HEK293 (cell line): Measurements from ENCODE around the gene NKX2-8.

ENCODE experiments used
- CTCF ChIA-PET: fragments of 350-600 bp; formaldehyde crosslinking; extraction: SDS; loops from one replicate; lab custom pipeline; 2021; ENCODE audit warnings: antibody characterized with exemption; lab: Yijun Ruan, JAX
- POLR2A ChIA-PET: fragments of 300-600 bp; formaldehyde crosslinking; extraction: SDS; loops from one replicate; lab custom pipeline; 2020; ENCODE audit warnings: antibody characterized with exemption, inconsistent platforms; lab: Yijun Ruan, JAX
- H3K27ac ChIP-seq: fragments of 200-500 bp; sonication (Bioruptor generic); 2 replicates; pipeline ENCODE4 v1.5.1; 2014; ENCODE audit warnings: low read depth, low read length, control low read depth, inconsistent platforms; ENCODE audit errors: extremely low read depth
- H3K36me3 ChIP-seq, 2 experiments: fragments of 200-500 bp in 1 of 2; sonication (Bioruptor generic) in 1 of 2; 1 replicate in 1 of 2; 2 replicates in 1 of 2; pipeline ENCODE4 v1.5.1; 2014 to 2017; ENCODE audit warnings: inconsistent platforms in 2 of 2, low read length in 2 of 2; ENCODE audit not compliant: control insufficient read depth in 2 of 2, insufficient read depth in 1 of 2
- H3K4me1 ChIP-seq: fragments of 200-500 bp; sonication (Bioruptor generic); 2 replicates; pipeline ENCODE4 v1.5.1; 2014; ENCODE audit warnings: mild to moderate bottlenecking, low read length, inconsistent platforms; ENCODE audit not compliant: control insufficient read depth, insufficient read depth
- H3K4me3 ChIP-seq: 2 replicates; pipeline ENCODE4 v1.5.1; 2011; ENCODE audit warnings: low read depth, mild to moderate bottlenecking, control low read depth, low read length, moderate library complexity
- H3K9me3 ChIP-seq: fragments of 200-500 bp; sonication (Bioruptor generic); 2 replicates; pipeline ENCODE4 v1.5.1; 2014; ENCODE audit warnings: low read depth, low read length, inconsistent platforms; ENCODE audit not compliant: control insufficient read depth, insufficient read depth
- EGR2 ChIP-seq: fragments of 450-650 bp; formaldehyde crosslinking; IDR thresholded peaks from 2 replicates; pipeline ENCODE4 v1.5.1; 2016; ENCODE audit warnings: low read depth, missing biosample characterization, missing genetic modification characterization
- HOXD13 ChIP-seq: sonication (generic); formaldehyde crosslinking; IDR thresholded peaks from 2 replicates; pipeline ENCODE4 v1.8.0; 2022; ENCODE audit warnings: missing genetic modification reagents, borderline replicate concordance
- KLF1 ChIP-seq: fragments of 450-650 bp; formaldehyde crosslinking; IDR thresholded peaks from 2 replicates; pipeline ENCODE4 v1.5.1; 2016; ENCODE audit warnings: missing biosample characterization, missing genetic modification characterization
- KLF16 ChIP-seq: fragments of 450-650 bp; formaldehyde crosslinking; IDR thresholded peaks from 2 replicates; pipeline ENCODE4 v1.5.1; 2017; ENCODE audit warnings: missing biosample characterization, missing genetic modification characterization
- KLF8 ChIP-seq: fragments of 450-650 bp; formaldehyde crosslinking; IDR thresholded peaks from 2 replicates; pipeline ENCODE4 v1.5.1; 2016; ENCODE audit warnings: missing biosample characterization, missing genetic modification characterization
- KLF9 ChIP-seq: fragments of 450-650 bp; formaldehyde crosslinking; IDR thresholded peaks from 2 replicates; pipeline ENCODE4 v1.5.1; 2016; ENCODE audit warnings: missing biosample characterization, missing genetic modification characterization, low read depth
- MYNN ChIP-seq: fragments of 450-650 bp; formaldehyde crosslinking; IDR thresholded peaks from 2 replicates; pipeline ENCODE4 v1.5.1; 2016; ENCODE audit warnings: missing biosample characterization, missing genetic modification characterization, borderline replicate concordance
- SP7 ChIP-seq: fragments of 450-650 bp; formaldehyde crosslinking; IDR thresholded peaks from 2 replicates; pipeline ENCODE4 v1.5.1; 2016; ENCODE audit warnings: missing biosample characterization, missing genetic modification characterization
- TRIM28 ChIP-seq: IDR thresholded peaks from 2 replicates; pipeline ENCODE4 v1.6.1; 2011; ENCODE audit warnings: low read length, control low read depth, borderline replicate concordance
- YY1 ChIP-seq: fragments of 450-650 bp; formaldehyde crosslinking; IDR thresholded peaks from 2 replicates; pipeline ENCODE4 v1.5.1; 2018; ENCODE audit warnings: missing biosample characterization, missing genetic modification characterization
- ZBTB17 ChIP-seq: fragments of 450-650 bp; formaldehyde crosslinking; IDR thresholded peaks from 2 replicates; pipeline ENCODE4 v1.5.1; 2016; ENCODE audit warnings: missing biosample characterization, missing genetic modification characterization
- ZBTB20 ChIP-seq: fragments of 450-650 bp; formaldehyde crosslinking; IDR thresholded peaks from 2 replicates; pipeline ENCODE4 v1.5.1; 2016; ENCODE audit warnings: missing biosample characterization, missing genetic modification characterization
- ZBTB8A ChIP-seq: fragments of 450-650 bp; formaldehyde crosslinking; IDR thresholded peaks from 2 replicates; pipeline ENCODE4 v1.5.1; 2016; ENCODE audit warnings: missing biosample characterization, missing genetic modification characterization
- ZEB2 ChIP-seq: fragments of 450-650 bp; formaldehyde crosslinking; IDR thresholded peaks from 2 replicates; pipeline ENCODE4 v1.5.1; 2016; ENCODE audit warnings: missing biosample characterization, missing genetic modification characterization
- ZFHX2 ChIP-seq: fragments of 450-650 bp; formaldehyde crosslinking; conservative IDR thresholded peaks from 2 replicates; pipeline ENCODE4 v1.5.1; 2016; ENCODE audit warnings: missing biosample characterization, missing genetic modification characterization
- ZFP41 ChIP-seq: fragments of 450-650 bp; formaldehyde crosslinking; IDR thresholded peaks from 2 replicates; pipeline ENCODE4 v1.5.1; 2016; ENCODE audit warnings: missing biosample characterization, missing genetic modification characterization, borderline replicate concordance
- ZNF223 ChIP-seq: fragments of 450-650 bp; formaldehyde crosslinking; IDR thresholded peaks from 2 replicates; pipeline ENCODE4 v1.5.1; 2016; ENCODE audit warnings: missing biosample characterization, missing genetic modification characterization
- ZNF239 ChIP-seq: fragments of 450-650 bp; formaldehyde crosslinking; IDR thresholded peaks from 2 replicates; pipeline ENCODE4 v1.5.1; 2016; ENCODE audit warnings: missing biosample characterization, missing genetic modification characterization
- ZNF335 ChIP-seq: fragments of 450-650 bp; formaldehyde crosslinking; conservative IDR thresholded peaks from 2 replicates; pipeline ENCODE4 v1.5.1; 2016; ENCODE audit warnings: missing biosample characterization, missing genetic modification characterization
- ZNF433 ChIP-seq: fragments of 450-650 bp; formaldehyde crosslinking; IDR thresholded peaks from 2 replicates; pipeline ENCODE4 v1.5.1; 2016; ENCODE audit warnings: missing biosample characterization, missing genetic modification characterization, low read depth
- ZNF473 ChIP-seq: fragments of 450-650 bp; formaldehyde crosslinking; IDR thresholded peaks from 2 replicates; pipeline ENCODE4 v1.5.1; 2017; ENCODE audit warnings: missing biosample characterization, missing genetic modification characterization
- ZNF600 ChIP-seq: fragments of 450-650 bp; formaldehyde crosslinking; IDR thresholded peaks from 2 replicates; pipeline ENCODE4 v1.5.1; 2016; ENCODE audit warnings: missing biosample characterization, missing genetic modification characterization
- ZNF610 ChIP-seq: fragments of 450-650 bp; formaldehyde crosslinking; IDR thresholded peaks from 2 replicates; pipeline ENCODE4 v1.5.1; 2016; ENCODE audit warnings: missing biosample characterization, missing genetic modification characterization, borderline replicate concordance
- ZNF654 ChIP-seq: fragments of 450-650 bp; formaldehyde crosslinking; IDR thresholded peaks from 2 replicates; pipeline ENCODE4 v1.5.1; 2016; ENCODE audit warnings: low read depth, missing biosample characterization, missing genetic modification characterization
- ZNF76 ChIP-seq: fragments of 450-650 bp; formaldehyde crosslinking; IDR thresholded peaks from 2 replicates; pipeline ENCODE4; 2016; ENCODE audit warnings: low read depth, missing biosample characterization, missing genetic modification characterization, borderline replicate concordance
- ZXDB ChIP-seq: fragments of 450-650 bp; formaldehyde crosslinking; IDR thresholded peaks from 2 replicates; pipeline ENCODE4 v1.5.1; 2016; ENCODE audit warnings: missing biosample characterization, missing genetic modification characterization
- TF ChIP-seq, protein P1 (sequence below): fragments of 450-650 bp; formaldehyde crosslinking; IDR thresholded peaks from 2 replicates; pipeline ENCODE4 v1.5.1; 2016; ENCODE audit warnings: missing biosample characterization, missing genetic modification characterization
- TF ChIP-seq, protein P2 (sequence below): sonication (generic); formaldehyde crosslinking; IDR thresholded peaks from 2 replicates; pipeline ENCODE4 v1.8.1; 2022; ENCODE audit warnings: mild to moderate bottlenecking, moderate library complexity, missing genetic modification reagents
- TF ChIP-seq, protein P3 (sequence below): fragments of 450-650 bp; formaldehyde crosslinking; optimal IDR thresholded peaks from 2 replicates; pipeline ENCODE3; 2016; ENCODE audit warnings: missing biosample characterization, mild to moderate bottlenecking, missing genetic modification characterization
- TF ChIP-seq, protein P4 (sequence below): fragments of 450-650 bp; formaldehyde crosslinking; IDR thresholded peaks from 2 replicates; pipeline ENCODE4 v1.5.1; 2016; ENCODE audit warnings: missing biosample characterization, missing genetic modification characterization
- TF ChIP-seq, protein P5 (sequence below): fragments of 450-650 bp; formaldehyde crosslinking; IDR thresholded peaks from 2 replicates; pipeline ENCODE4 v1.5.1; 2016; ENCODE audit warnings: missing biosample characterization, missing genetic modification characterization

The NKX2-8 gene

DNA sequence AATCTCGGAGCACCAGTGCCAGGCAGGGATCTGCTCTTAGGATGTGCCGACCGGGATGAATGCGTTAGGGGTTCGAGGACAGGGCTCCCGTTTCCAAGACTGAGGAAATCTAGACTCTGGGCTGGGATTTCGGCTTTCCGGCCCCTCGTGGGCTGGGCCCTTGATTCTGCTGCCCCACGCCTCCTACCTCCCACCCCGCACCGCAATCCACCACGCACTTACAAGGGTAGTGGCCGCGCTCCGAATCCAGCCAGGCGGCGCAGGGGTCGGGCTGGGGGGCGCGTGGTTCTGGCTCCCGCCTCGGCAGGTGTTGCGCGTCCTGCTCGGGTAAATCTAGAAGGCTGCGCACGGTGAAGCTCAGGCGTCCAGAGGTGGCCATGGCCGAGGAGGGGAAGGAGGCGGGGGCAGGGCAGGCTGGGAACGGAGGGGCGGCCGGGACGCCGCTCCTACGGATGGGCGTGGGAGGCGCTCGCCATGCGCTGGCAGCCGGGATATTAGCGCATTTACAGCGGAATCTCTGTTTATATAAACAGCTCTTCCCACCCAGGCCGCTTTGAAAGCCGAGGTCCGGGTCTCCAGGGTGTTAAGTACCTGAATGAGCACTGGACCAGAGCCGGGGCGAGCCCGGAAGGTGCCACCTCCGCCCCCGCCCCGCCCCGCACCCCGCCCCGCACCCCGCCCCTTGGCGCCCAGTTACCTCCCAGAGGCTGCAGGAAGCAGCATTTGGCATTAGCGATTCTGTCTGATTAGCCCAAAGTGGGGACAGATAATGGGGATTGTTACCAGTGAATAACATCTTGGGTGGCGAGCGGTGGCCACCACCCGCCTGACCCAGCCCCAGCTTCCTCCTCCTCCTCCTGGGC lies at the start of gene NKX2-8:
TSS of gene NKX2-8 (minus strand) at position 604 of the 863 bp plus-strand sequence. CDS start at position 379, 225 bp downstream.
- ChIA-PET CTCF (interaction anchor here (0.6 to 0.8 kb wide), 3 partner anchors 27 to 360 kb away, joined by 3 read pairs; no protein-coding TSS in a partner anchor), POLR2A (no interaction called here)
- no peaks in the 10 kb centered on the region for H3K36me3 ChIP-seq
- no peaks in the 10 kb centered on the region for H3K9me3 ChIP-seq
- peak within 1 kb of the TSS; percentile 81 for H3K4me3 ChIP-seq
- H3K4me1 ChIP-seq, result no peaks in the 10 kb centered on the region
- H3K27ac ChIP-seq, result peak within 1 kb of the TSS; percentile 54; the same call in 1 of the 2 replicates
- TF ChIP-seq ZFP41 (tag by site-specific recombination) (no peak), MYNN (tag by site-specific recombination) (no peak), ZBTB8A (tag by site-specific recombination) (peak; percentile 71), ZNF335 (peak; percentile 66), ZNF223 (tag by site-specific recombination) (no peak), ZNF433 (no peak), ZNF473 (no peak), KLF8 (peak; percentile 74), EGR2 (peak; percentile 73), KLF1 (peak; percentile 84), ZBTB17 (tag by site-specific recombination) (peak; percentile 68; the same call in 1 of the 2 replicates), KLF9 (tag by site-specific recombination) (peak; percentile 71), ZNF239 (tag by site-specific recombination) (no peak), KLF16 (tag by site-specific recombination) (peak; percentile 80), ZNF654 (no peak), SP7 (tag by site-specific recombination) (0 out of 2 replicates have a peak, but pooled peaks have one; percentile 15), ZNF76 (tag by site-specific recombination) (peak; percentile 88), ZNF600 (tag by site-specific recombination) (peak; percentile 64; the same call in 1 of the 2 replicates), TRIM28 (no peak), HOXD13 (no peak), ZXDB (tag by site-specific recombination) (0 out of 2 replicates have a peak, but pooled peaks have one; percentile 28), ZBTB20 (tag by site-specific recombination) (no peak), ZFHX2 (peak; percentile 89), ZEB2 (tag by site-specific recombination) (0 out of 2 replicates have a peak, but pooled peaks have one; percentile 38), YY1 (tag by site-specific recombination) (0 out of 2 replicates have a peak, but pooled peaks have one; percentile 17), ZNF610 (tag by site-specific recombination) (0 out of 2 replicates have a peak, but pooled peaks have one; percentile 46)
- TF ChIP-seq, protein P1, sequence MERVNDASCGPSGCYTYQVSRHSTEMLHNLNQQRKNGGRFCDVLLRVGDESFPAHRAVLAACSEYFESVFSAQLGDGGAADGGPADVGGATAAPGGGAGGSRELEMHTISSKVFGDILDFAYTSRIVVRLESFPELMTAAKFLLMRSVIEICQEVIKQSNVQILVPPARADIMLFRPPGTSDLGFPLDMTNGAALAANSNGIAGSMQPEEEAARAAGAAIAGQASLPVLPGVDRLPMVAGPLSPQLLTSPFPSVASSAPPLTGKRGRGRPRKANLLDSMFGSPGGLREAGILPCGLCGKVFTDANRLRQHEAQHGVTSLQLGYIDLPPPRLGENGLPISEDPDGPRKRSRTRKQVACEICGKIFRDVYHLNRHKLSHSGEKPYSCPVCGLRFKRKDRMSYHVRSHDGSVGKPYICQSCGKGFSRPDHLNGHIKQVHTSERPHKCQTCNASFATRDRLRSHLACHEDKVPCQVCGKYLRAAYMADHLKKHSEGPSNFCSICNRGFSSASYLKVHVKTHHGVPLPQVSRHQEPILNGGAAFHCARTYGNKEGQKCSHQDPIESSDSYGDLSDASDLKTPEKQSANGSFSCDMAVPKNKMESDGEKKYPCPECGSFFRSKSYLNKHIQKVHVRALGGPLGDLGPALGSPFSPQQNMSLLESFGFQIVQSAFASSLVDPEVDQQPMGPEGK (tag by site-specific recombination), result peak; percentile 75; the same call in 1 of the 2 replicates
- TF ChIP-seq, protein P2, sequence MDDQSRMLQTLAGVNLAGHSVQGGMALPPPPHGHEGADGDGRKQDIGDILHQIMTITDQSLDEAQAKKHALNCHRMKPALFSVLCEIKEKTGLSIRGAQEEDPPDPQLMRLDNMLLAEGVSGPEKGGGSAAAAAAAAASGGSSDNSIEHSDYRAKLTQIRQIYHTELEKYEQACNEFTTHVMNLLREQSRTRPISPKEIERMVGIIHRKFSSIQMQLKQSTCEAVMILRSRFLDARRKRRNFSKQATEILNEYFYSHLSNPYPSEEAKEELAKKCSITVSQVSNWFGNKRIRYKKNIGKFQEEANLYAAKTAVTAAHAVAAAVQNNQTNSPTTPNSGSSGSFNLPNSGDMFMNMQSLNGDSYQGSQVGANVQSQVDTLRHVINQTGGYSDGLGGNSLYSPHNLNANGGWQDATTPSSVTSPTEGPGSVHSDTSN, result peak; percentile 54; the same call in 1 of the 2 replicates
- TF ChIP-seq, protein P3, sequence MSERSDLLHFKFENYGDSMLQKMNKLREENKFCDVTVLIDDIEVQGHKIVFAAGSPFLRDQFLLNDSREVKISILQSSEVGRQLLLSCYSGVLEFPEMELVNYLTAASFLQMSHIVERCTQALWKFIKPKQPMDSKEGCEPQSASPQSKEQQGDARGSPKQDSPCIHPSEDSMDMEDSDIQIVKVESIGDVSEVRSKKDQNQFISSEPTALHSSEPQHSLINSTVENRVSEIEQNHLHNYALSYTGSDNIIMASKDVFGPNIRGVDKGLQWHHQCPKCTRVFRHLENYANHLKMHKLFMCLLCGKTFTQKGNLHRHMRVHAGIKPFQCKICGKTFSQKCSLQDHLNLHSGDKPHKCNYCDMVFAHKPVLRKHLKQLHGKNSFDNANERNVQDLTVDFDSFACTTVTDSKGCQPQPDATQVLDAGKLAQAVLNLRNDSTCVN (tag by site-specific recombination), result peak; percentile 47
- TF ChIP-seq, protein P4, sequence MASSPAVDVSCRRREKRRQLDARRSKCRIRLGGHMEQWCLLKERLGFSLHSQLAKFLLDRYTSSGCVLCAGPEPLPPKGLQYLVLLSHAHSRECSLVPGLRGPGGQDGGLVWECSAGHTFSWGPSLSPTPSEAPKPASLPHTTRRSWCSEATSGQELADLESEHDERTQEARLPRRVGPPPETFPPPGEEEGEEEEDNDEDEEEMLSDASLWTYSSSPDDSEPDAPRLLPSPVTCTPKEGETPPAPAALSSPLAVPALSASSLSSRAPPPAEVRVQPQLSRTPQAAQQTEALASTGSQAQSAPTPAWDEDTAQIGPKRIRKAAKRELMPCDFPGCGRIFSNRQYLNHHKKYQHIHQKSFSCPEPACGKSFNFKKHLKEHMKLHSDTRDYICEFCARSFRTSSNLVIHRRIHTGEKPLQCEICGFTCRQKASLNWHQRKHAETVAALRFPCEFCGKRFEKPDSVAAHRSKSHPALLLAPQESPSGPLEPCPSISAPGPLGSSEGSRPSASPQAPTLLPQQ, result 0 out of 2 replicates have a peak, but pooled peaks have one; percentile 22
- TF ChIP-seq, protein P5, sequence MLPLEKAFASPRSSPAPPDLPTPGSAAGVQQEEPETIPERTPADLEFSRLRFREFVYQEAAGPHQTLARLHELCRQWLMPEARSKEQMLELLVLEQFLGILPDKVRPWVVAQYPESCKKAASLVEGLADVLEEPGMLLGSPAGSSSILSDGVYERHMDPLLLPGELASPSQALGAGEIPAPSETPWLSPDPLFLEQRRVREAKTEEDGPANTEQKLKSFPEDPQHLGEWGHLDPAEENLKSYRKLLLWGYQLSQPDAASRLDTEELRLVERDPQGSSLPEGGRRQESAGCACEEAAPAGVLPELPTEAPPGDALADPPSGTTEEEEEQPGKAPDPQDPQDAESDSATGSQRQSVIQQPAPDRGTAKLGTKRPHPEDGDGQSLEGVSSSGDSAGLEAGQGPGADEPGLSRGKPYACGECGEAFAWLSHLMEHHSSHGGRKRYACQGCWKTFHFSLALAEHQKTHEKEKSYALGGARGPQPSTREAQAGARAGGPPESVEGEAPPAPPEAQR (tag by site-specific recombination), result no peak
